Fibroblast of lung (primary cell): ENCODE data around the gene PCSK6.

ENCODE experiments used
- EZH2 ChIP-seq: IDR thresholded peaks from 2 replicates; pipeline ENCODE4 v1.5.1; 2012; ENCODE audit warnings: low read length, control low read depth, mild to moderate bottlenecking; ENCODE audit errors: missing control alignments
- TF ChIP-seq, protein P1 (sequence below), 2 donors: IDR thresholded peaks in 1 of 2; conservative IDR thresholded peaks in 1 of 2; 1 replicate in 1 of 2; 2 replicates in 1 of 2; pipeline ENCODE4 v1.5.1; 2011 to 2012; ENCODE audit warnings: low read length in 2 of 2, control low read depth in 1 of 2, inconsistent platforms in 1 of 2, low read depth in 1 of 2, mild to moderate bottlenecking in 1 of 2

DNA sequence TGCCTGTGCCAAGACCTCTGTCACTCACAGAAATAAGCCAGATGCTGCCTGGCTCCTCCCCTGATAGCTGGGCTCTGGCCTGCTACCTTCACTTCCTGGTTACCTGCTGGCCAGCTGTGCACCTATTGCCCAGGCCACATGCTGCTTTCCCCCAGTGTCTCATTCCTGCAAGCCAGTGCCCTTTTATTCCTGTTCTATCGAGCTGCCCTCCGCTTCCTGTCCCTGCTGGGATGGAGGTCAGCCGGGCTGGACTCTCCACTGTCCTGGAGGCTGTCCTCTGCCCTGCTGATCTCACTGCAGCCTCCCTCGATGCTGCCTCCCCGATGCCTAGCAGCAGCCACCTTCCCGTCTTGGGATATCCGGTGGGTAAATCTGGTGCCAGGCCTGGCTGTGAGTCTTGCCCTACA is 157.4 kb downstream of the PCSK6 start:
- TF ChIP-seq, protein P1, sequence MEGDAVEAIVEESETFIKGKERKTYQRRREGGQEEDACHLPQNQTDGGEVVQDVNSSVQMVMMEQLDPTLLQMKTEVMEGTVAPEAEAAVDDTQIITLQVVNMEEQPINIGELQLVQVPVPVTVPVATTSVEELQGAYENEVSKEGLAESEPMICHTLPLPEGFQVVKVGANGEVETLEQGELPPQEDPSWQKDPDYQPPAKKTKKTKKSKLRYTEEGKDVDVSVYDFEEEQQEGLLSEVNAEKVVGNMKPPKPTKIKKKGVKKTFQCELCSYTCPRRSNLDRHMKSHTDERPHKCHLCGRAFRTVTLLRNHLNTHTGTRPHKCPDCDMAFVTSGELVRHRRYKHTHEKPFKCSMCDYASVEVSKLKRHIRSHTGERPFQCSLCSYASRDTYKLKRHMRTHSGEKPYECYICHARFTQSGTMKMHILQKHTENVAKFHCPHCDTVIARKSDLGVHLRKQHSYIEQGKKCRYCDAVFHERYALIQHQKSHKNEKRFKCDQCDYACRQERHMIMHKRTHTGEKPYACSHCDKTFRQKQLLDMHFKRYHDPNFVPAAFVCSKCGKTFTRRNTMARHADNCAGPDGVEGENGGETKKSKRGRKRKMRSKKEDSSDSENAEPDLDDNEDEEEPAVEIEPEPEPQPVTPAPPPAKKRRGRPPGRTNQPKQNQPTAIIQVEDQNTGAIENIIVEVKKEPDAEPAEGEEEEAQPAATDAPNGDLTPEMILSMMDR (conservative IDR thresholded peaks at IDR 0.05 in 1 of 2, IDR thresholded peaks at IDR 0.05 in 1 of 2; ENCODE audit: low read depth in 1 of 2, low read length in 2 of 2), result no peak
- TF ChIP-seq EZH2, result no peak
